Loucy (cell line): ENCODE measurements around the gene KPNA4.

Experiments
- EZH2phosphoT487 ChIP-seq: fragments of 200-600 bp; IDR thresholded peaks from 2 replicates; pipeline ENCODE4 v1.6.1; 2018; ENCODE audit warnings: antibody characterized with exemption, mild to moderate bottlenecking, moderate library complexity, borderline replicate concordance
- TF ChIP-seq, protein P1 (sequence below): fragments of 200-600 bp; sonication (generic); conservative IDR thresholded peaks from 2 replicates; pipeline ENCODE4 v1.5.1; 2014; ENCODE audit warnings: mild to moderate bottlenecking, antibody characterized with exemption, low read length

DNA sequence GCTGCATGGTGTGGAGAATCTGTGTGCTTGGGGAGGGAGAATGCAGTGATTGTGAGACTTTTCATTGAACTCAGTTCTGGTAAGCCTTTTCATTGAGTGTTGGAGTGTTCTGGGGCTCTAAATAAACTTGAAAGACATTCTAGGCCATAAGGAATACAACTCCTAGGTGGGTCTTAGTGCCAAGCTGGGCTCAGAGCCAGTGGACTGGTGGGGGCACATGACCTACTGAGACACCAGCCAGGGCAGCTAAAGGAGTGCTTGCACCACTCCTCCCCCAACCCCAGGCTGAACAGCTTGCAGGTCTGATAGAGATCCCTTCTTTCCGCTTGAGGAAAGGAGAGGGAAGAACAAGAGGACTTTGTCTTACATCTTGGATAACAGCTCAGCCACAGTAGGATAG is 21.7 kb upstream of the KPNA4 start:
- TF ChIP-seq, protein P1, sequence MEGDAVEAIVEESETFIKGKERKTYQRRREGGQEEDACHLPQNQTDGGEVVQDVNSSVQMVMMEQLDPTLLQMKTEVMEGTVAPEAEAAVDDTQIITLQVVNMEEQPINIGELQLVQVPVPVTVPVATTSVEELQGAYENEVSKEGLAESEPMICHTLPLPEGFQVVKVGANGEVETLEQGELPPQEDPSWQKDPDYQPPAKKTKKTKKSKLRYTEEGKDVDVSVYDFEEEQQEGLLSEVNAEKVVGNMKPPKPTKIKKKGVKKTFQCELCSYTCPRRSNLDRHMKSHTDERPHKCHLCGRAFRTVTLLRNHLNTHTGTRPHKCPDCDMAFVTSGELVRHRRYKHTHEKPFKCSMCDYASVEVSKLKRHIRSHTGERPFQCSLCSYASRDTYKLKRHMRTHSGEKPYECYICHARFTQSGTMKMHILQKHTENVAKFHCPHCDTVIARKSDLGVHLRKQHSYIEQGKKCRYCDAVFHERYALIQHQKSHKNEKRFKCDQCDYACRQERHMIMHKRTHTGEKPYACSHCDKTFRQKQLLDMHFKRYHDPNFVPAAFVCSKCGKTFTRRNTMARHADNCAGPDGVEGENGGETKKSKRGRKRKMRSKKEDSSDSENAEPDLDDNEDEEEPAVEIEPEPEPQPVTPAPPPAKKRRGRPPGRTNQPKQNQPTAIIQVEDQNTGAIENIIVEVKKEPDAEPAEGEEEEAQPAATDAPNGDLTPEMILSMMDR, result no peak
- no peak for TF ChIP-seq EZH2phosphoT487
